ENCODE results near the gene KDM3B. TPM values are rescaled to one million over a fixed set of nuclear protein-coding genes. Genes with fewer than 3 reads are reported as not detected.

Gene KDM3B
- total and polyA plus RNA-seq, 9 donors: 38.8 to 79.0 (median 70.1) TPM

- H3K4me1 ChIP-seq (ENCODE audit: insufficient read depth): no peaks in the 10 kb centered on the region
- TF ChIP-seq EP300 (IDR thresholded peaks at IDR 0.05) (no peak), POLR2A (IDR thresholded peaks at IDR 0.05) (no peak), CTCF (IDR thresholded peaks at IDR 0.05) (no peak)
Observed at GRCh38 chr5:138445547-138446271, 93.2 kb downstream of the KDM3B start.

GRCh38 chr5:138448070-138448469 is 95.6 kb downstream of the KDM3B start:
- Histone ChIP-seq H3K4me1 (ENCODE audit: insufficient read depth) (no peaks in the 10 kb centered on the region), H3K4me3 (no peak overlapping the region), H3K27me3 (no peaks in the 10 kb centered on the region), H3K27ac (no peak overlapping the region), H3K9me3 (no peaks in the 10 kb centered on the region), H3K36me3 (no peaks in the 10 kb centered on the region)
- TF ChIP-seq EP300 (IDR thresholded peaks at IDR 0.05): no peak
- no peak for TF ChIP-seq POLR2A (IDR thresholded peaks at IDR 0.05)
- no peak for TF ChIP-seq CTCF (IDR thresholded peaks at IDR 0.05)
- peak in 1 of 5 donors; percentile 3 for DNase-seq
- intact Hi-C loops (cut with DNase I): loop anchor here in 1 of 4 donors (2.0 kb wide), 1 partner anchor 57 kb away; no protein-coding TSS in a partner anchor
- WGBS, 3 donors: 81 to 87% (median 86%) methylated on average over 6 of the region's 6 CpGs

More at GRCh38 chr5:138445547-138446271, 93.2 kb downstream of the KDM3B start:
- intact Hi-C loops (cut with DNase I): no loop called here
- 76 to 88% (median 81%) methylated on average over 15 to 18 of the region's 18 CpGs for WGBS, 3 donors
- no peak for DNase-seq
- Histone ChIP-seq H3K9me3 (no peaks in the 10 kb centered on the region), H3K27ac (no peak overlapping the region), H3K4me3 (no peak overlapping the region), H3K27me3 (no peaks in the 10 kb centered on the region), H3K36me3 (no peaks in the 10 kb centered on the region)

GRCh38 chr5:138448481-138449398 is 96.3 kb downstream of the KDM3B start:
- no peak overlapping the region for H3K27ac ChIP-seq
- no peaks in the 10 kb centered on the region for H3K4me1 ChIP-seq (ENCODE audit: insufficient read depth)
- H3K27me3 ChIP-seq: no peaks in the 10 kb centered on the region
- H3K36me3 ChIP-seq: no peaks in the 10 kb centered on the region
- no peak for TF ChIP-seq EP300 (IDR thresholded peaks at IDR 0.05)
- TF ChIP-seq POLR2A (IDR thresholded peaks at IDR 0.05): no peak
- no peak for TF ChIP-seq CTCF (IDR thresholded peaks at IDR 0.05)
- 68 to 77% (median 70%) methylated on average over 9 of the region's 9 CpGs for WGBS, 3 donors
- peak in 1 of 5 donors; percentile 13 for DNase-seq
- H3K4me3 ChIP-seq: no peak overlapping the region
- H3K9me3 ChIP-seq: no peaks in the 10 kb centered on the region
- intact Hi-C loops (cut with DNase I): loop anchor here in 1 of 4 donors (2.0 kb wide), 1 partner anchor 56 kb away; no protein-coding TSS in a partner anchor

GRCh38 chr5:138449501-138450239 is 97.2 kb downstream of the KDM3B start:
- no peaks in the 10 kb centered on the region for H3K9me3 ChIP-seq
- H3K4me3 ChIP-seq: no peak overlapping the region
- no peak overlapping the region for H3K27ac ChIP-seq
- H3K27me3 ChIP-seq: no peaks in the 10 kb centered on the region
- no peaks in the 10 kb centered on the region for H3K4me1 ChIP-seq (ENCODE audit: insufficient read depth)
- peak; percentile 90 to 97 (median 96) for TF ChIP-seq CTCF (IDR thresholded peaks at IDR 0.05)
- TF ChIP-seq POLR2A (IDR thresholded peaks at IDR 0.05): no peak
- no peaks in the 10 kb centered on the region for H3K36me3 ChIP-seq
- WGBS, 3 donors: 13 to 16% (median 14%) methylated on average over 22 of the region's 22 CpGs
- DNase-seq: peak; percentile 87 to 94 (median 93)
- intact Hi-C loops (cut with DNase I): loop anchor here in 3 of 4 donors (2.0 kb wide), 2 partner anchors 53 to 55 kb away; no protein-coding TSS in a partner anchor

Data from ovary (tissue), 9 donors.